ENCODE measurements around the gene VIT.

DNA sequence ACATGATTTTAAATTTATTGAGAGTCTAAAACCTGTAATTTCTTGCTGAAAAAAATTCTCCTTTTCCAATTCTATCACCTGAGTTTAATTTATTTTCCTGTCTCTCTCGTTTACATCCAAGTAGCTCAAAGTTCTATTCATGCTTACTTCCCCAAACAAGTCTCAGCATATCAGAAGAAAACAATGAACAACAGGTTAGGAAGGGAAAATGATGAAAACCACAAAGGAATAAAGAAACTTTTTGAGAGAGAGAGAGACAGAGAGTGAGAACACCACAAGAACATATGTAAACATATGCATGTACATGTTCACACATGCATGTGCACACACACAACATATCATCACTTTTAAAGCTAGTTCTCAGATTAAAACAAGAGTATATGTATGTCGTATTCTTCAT, 157.7 kb downstream of the VIT start:
- TF ChIP-seq CTCF (IDR thresholded peaks at IDR 0.05; ENCODE audit: insufficient read depth, low read length, poor library complexity, severe bottlenecking) (no peak), EZH2phosphoT487 (conservative IDR thresholded peaks at IDR 0.05; ENCODE audit: low read length) (no peak)

Measured in SU-DHL-6 (cell line).